Glomerular visceral epithelial cell (primary cell): ENCODE data around the gene MBD3L1.

ENCODE experiments used
- DNase-seq: peaks from one replicate; pipeline ENCODE4 v3.0.0-alpha.2; 2016; ENCODE audit errors: extremely low spot score

MBD3L1 gene

DNA sequence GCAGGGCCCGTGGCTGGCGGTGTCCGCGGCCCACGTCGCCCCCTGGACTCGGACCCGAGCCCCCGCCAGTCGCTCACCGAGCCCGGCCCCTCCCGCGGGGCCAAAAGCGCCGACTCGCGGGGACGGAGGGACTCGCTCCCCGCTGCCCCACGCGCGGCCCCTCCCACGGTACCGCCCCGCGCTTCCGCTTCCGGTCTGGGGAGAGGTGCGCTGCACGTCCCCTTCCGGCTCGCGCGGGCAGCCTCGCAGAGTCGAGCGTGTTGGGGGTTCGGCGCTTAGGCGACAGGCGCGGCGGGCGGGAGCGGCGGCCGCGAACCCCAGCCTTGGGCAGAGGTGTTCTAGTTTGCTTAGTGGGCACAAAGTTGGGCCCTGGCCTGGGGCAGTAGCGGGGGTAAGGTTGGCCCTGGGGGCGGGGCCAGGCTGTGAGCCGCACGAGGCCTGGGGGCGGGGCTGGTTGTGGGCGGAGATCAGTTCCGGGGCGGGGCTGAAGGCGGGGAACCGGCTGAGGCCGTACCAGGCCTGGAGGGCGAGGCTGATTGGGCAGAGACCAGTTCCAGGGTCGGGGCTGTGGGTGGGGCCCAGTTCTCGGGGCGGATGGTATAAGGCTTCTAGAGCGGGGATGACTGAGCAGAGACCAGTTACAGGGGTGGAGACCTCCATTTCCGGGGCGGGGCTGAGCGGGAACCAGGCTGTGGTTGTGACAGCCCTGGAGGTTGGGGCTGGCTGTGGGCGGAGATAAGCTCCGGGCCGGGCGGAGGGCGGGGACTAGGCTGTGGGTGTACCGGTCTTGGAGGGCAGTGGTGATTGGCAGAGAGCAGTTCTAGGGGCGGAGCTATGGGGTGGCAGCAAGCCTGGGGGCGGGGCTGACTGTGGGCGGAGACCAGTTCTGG, at the start of gene MBD3L1, which contains the start of gene ZNF558:
MBD3L1 (plus strand) TSS at position 246 of the 890 bp plus-strand sequence. CDS start 10,302 bp downstream, outside the sequence.
ZNF558 (minus strand) TSS at position 173 of the 890 bp plus-strand sequence. CDS start 9,645 bp downstream, outside the sequence.
- peak; percentile 83 for DNase-seq

DNA sequence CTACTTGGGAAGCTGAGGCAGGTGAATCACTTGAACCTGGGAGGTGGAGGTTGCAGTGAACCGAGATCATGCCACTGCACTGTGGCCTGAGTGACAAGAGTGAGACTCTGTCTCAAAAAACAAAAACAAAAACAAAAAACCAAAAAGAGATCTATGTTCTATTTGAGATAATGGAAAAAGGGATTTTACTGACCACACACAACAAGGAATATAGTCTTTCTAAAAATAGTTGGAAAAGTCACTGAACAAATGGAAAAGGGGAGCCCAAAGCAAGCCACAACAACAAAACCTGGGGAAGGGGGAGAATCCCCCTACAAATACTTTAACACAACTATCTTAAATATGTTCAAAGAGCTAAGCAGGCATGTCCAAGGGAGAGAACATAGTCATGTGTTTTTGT, 37.4 kb upstream of the MBD3L1 start:
- no peak for DNase-seq

DNA sequence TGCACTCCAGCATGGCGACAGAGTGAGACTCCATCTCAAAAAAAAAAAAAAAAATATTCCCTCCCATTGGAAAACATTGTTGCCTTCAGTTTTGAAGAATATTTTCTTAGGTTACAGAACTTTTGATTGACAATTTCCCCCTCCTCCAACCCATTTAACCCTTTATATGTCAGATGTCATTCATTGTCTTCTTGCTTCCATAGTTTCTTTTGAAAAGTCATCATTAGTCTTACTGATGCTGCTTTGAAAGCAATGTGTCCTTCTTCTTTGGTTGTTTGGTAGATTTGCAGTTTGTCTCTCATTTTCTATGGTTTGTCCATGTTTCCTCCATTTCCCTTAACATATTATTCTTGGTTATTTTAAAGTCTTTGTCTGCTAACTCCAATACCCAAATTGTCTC, 25.5 kb upstream of the MBD3L1 start:
- DNase-seq = no peak

DNA sequence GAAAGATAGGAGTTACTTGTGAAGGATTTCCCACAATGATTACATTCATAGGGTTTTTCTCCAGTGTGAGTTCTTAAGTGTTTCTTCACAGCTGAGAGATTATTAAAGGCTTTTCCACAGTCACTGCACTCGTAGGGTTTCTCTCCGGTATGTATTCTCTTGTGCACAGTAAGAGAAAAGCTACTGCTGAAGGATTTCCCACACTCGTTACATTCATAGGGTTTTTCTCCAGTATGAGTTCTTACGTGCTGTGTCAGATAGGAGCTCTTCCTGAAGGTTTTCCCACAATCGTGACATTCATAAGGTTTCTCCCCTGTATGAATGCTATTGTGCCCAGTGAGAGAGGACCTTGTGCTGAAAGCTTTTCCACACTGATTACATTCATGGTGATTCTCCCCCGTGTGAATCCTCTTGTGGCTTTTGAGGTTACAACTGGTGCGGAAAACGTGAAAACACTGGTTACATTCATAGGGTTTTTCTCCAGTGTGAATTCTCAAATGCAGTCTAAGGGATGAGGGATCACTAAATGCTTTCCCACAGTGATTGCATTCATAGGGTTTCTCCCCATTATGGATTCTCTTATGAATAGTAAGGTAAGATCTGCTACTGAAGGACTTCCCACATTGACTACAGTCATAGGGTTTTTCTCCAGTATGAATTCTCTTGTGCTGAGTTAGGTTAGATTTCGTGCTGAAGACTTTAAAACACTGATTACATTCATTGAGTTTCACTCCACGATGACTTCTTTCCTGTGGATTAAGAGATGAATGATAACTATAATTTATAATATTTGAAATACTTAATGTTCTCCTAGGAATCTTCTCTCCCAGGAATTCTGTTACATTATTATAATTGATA, 20.6 kb upstream of the MBD3L1 start:
- DNase-seq = no peak

DNA sequence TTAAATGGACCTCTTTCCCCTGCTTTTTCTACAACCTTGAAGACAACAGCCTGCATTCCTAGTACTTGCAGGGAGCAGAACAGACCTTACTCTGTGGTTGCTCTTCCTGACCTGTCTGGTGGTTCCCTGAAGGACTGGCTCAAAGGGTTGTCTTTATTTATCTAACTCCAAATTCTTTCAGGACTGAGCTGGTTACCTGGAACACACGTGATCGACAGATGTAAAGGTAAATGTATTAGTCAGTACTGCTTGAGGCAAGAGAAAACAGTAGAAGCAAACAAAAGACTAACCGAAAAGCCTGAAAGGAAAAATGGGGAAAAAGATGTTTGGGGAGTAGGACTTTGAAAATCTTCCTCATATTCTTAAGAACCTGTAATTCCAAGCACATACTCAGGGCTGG, 18.0 kb upstream of the MBD3L1 start:
- DNase-seq = no peak

DNA sequence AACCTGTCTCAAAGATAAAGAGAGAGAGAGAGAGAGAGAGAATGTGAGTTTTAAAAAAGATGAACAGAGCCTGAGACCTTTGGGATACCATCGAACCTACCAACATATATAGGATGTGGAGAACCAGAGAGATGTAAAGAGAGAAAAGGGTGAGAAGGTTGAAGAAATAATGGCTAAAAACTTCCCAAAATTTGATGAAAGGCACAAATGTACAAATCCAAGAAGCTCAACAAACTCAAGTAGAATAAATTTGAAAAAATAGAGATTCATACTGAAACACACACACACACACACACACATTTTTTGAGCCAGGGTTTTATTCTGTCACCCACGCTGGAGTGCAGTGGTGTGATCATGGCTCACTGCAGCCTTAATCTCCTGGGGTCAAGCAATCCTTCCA, 16.4 kb upstream of the MBD3L1 start:
- DNase-seq = no peak

DNA sequence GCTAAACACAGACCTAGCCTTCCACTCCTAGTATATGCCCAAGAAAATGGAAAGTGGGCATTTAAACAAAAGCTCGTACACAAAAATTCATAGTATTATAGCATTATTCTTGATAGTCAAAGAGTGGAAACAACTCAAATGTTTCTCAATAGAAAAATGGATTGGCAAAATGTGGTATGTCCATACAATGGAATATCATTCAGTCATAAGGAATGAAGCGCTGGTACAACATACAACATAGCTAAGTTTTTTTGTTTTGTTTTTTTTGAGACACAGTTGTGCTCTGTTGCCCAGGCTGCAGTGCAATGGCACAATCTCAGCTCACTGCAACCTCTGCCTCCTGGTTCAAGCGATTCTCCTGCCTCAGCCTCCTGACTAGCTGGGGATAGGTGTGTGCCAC, 11.9 kb upstream of the MBD3L1 start:
- DNase-seq = no peak

DNA sequence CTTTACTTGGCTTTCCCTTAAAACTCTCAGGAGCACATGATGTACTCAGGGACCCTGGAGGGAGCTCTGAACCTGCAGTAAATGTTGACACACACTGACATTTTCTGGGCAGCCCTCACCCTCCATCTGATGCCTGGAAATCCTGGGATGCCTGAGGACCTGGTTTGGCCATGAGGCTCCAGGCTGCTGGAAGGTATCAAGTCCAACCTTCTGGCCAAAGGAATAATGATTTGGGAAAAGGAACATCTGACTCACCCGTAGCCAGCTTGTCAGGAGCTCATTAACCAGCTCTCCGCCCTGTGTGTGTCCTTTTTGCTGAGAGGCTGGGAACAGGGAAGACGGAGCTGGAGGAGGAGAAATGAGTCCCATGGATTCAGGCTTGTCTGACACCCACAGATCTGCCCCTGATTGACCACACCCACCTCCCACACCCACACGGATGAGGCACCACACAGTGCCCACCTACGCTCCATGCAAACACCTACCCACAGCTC, 10.4 kb upstream of the MBD3L1 start:
- no peak for DNase-seq

DNA sequence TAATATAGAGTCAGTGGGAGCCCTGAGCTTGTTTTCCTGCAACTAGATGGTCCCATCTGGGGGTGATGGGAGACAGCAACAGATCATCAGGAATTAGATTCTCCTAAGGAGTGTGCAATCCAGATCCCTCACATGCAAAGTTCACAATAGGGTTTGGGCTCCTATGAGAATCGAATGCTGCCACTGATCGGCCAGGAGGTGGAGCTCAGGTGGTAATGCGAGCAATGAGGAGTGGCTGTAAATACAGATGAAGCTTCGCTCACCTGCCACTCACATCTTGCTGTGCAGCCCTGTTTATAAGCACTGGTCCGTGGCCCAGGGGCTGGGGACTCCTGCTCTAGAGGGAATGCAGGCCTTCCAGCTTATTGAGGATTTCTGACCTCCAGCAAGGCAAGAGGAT, 5.8 kb upstream of the MBD3L1 start:
- DNase-seq = no peak

DNA sequence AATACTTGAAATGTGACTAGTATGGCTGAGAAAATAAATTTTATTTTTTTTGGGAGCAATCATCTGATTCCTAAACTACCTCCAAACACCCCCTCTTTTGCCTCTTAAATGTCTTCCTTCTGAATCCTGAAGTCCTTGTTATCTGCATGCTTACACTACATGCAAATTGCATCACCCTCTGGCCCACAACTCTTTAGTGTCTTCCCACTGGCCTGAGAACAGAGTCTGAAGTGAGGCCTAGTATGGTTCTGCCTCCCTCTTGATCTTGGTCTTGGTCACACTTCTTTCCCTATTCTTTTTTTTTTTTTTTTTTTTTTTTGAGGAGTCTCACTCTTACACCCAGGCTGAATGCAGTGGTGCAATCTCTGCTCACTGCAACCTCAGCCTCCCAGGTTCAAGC, 4.9 kb upstream of the MBD3L1 start:
- no peak for DNase-seq

DNA sequence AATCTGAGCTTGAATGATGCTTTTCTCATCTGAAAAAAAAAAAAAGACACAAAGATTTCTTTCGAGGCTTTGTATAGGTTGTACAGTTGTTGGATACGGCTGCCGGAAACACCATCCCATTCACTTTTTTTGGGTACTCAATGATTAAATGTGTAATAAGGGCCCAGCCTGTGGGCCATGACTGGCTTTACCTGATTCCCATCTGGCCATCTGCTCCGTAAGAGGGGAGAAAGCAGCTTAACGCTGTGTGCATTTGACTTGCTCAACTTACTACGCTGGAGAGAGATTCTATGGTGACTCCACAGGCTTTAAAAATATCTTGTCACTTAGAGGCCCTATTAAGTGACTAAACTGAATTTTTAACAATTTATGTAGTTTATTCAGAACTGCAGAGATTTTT, 804 bp upstream of the MBD3L1 start:
- DNase-seq = no peak

DNA sequence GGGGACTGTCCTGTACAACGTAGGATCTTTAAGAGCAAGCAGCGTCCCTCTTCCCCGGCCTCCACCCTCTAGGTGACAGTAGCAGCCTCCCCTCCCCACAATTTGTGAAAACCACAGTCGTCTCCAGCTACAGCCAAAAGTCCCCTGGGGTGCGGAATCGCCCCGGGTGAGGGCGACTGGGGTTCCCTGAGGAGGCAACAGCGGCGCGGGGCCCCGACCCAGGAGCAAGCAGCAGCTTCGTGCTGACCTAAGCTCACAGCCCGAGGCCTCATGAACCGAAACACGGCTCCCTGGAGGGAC, 395 bp upstream of the MBD3L1 start:
- no peak for DNase-seq

DNA sequence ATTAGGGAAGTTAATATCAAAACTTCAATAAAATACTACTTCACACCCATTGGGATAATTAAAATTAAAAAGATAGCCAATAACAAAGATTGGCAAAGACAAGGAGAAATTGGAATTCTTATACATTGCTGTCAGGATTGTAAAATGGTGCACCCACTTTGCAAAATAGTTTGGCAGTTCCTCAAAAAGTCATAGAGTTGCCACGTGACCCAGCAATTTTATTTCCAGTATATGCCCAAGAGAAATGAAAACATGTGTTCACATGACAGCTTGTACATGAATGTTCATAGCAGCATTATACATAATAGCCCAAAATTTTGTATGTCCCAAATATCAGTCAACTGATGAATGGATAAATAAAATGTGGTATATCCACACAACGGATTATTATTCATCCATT, 3.3 kb downstream of the MBD3L1 start:
- DNase-seq = no peak

DNA sequence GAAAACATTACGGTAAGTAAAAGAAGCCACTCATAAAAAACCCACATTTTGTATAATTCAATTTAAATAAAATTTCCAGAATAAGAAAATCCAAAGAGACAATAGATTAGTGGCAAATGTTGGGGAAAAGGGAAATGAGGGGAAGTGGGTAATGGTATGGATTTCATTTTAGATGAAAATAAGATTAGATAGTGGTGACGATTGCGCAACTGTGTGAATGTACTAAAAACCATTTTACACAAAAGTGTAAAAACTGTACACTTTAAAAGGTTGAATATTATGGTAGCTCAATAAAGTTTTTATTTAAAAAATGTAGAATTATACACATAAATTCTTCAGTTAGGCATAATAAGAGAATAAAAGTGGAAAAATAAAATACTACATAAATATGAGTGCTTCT, 3.7 kb downstream of the MBD3L1 start:
- no peak for DNase-seq

DNA sequence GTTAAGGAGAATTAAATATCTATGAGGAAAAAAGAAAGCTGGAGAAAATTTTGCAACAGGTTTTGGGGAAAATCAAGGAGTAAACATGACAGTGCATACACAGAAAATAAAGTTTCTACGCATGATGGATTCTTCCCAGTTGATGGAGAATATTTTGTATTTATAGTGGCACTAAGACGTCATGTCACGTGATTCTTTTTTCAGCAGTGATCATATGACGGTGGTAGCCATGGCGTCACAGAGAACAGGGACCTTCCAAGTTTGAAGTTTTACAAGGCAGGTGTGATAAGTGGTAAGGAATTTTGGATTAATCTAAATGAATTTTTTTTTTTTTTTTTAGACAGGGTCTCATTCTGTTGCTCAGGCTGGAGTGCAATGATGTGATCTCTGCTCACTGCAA, 8.5 kb downstream of the MBD3L1 start:
- DNase-seq = no peak

DNA sequence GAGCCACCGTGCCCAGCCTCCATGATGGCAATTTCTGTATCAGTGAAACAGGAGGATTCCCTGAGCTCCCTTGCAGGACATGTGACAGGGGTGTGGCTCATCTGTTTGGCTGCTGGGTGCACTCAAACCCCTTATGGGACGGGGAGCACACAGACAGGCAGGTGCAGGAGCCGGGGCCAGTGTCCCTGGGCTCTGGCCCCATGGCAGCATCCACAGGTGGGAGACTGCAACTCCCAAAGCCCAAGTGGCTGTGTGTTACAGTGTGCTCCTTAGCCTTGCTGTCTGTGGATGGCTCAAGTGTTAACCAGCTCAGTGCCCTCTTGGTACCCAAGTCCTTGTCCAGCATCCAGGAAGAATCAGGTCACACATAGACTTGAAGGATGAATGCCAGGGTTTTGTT, 14.6 kb downstream of the MBD3L1 start:
- no peak for DNase-seq

DNA sequence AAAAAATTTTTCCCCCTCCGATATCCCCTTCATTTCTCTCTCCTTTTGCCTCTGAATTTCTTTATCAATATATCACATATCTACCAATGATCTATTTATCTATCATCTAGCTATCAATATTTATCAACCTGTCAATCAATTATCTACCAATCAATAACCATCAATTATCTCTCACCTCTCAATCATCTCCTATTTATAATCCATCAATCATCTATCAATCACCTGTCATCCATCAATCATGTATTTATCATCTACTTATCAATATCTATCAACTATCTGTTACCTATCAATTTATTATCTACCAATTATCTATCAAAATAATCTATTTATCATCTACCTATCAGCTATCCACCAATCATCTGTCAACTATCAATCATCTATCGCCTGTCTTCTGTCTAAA, 17.1 kb downstream of the MBD3L1 start:
- no peak for DNase-seq

DNA sequence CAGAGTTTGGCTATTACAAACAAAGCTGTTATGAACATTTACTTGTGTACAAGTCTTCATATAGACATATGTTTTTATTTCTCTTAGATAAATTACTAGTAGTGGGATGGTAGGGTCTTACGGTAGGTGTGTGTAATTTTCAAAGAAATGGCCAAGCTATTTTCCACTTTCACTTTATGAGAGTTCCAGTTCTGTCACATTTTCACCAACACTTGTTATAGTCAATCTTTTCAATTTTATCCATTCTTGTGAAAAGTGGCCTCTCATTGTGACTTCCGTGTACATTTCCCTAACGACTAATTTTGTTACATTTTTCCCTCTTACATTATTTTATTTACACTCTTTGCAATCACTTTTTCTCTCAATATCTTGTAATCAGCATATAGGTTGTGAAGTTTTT, 18.3 kb downstream of the MBD3L1 start:
- DNase-seq = no peak

DNA sequence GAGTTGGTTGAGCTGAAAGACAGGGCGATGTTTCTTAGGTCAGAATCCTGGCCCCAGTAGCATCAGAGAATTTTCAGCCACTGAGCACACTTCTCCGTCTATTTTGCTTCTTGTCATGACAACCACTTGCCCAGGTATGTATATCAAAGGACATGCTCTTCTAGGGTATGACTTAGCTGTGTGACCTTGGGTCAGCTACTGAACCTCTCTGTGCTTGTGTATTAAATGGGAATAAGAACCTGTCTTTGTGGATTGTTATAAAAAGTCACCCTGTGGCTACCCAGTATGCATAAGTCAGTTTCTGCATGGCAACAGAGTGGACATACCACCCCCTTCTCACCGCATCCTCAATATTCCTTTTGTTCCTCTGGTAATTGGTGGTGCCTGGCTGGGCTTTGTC, 26.1 kb downstream of the MBD3L1 start:
- DNase-seq = no peak

DNA sequence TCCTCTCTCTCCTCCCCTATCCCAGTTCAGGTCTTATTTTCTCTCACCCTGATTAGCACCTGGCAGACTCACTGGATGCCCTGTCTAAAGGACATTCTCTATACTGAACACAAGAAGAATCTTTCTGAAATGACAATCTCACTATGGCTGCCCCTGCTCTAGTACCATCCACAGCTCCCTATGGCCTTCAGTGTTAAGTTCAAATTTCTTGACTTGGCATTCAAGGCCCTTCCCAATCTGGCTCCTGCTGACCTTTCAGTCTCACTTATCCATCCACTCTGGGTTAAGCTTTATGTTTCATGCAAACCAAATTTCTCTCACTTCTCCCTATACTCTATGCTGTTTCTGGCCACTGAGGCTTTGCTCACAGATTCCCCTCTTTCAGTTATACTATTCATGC, 34.2 kb downstream of the MBD3L1 start:
- DNase-seq = no peak

DNA sequence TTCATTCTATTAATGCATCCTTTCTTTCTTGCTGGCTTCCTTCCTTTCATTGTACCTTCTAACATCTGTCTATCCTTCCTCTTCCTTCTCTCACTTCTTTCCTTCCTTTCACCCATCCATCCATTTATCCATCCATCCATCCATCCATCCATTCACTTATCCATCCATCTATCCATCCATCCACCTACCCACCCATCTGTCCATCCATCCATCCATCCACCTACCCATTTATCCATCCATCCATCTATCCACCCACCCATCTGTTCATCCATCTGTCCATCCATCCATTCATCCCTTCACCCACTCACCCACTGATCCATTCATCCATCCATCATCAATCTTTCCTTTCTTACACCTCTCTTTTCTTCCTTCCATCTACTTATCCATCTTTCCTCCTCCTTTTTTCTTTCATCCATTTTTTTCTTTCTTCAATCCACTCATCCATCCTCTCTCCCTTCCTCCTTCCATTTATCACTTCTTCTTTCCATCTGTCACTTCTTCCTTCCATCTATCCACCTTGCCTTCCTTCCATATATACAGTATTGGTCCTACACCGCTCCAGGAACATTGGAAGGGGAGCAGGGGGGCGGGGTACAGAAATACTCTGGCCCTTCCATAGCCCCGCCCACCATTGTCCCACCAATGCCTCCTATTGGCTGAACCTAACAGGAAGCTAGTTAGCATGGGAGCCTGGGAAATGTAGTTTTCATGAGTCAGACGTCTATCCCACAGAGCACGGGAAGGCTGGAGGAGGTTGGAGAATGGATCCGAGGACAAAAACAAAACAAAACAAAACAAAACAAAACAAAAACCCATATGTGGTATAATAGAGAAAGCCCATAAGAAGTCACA, 45.9 kb downstream of the MBD3L1 start:
- no peak for DNase-seq
